Renal cortical epithelial cell (primary cell): ENCODE measurements around the gene MSH3. TPM values are rescaled to one million over a fixed set of nuclear protein-coding genes. Genes with fewer than 3 reads are reported as not detected.
"Not testable (repeated sequence)": the region's sequence is repeated elsewhere in the genome, so short reads cannot be mapped to it uniquely, and the experiment has no call there.

Experiments used
- DNase-seq: peaks from one replicate; pipeline ENCODE4 v3.0.0-alpha.2; 2011; ENCODE audit warnings: low read depth
- total RNA-seq: library from RNA; depleted of rRNA; stranded (reverse); fragments of >200 nt; gene quantifications from 2 replicates; pipeline ENCODE4 v1.2.3, GENCODE V29; 2014

MSH3 gene
- total RNA-seq, 1 donor from 2014 or later: 26.0 TPM

- no peak for DNase-seq
Observed at GRCh38 chr5:80656425-80656824, 2.0 kb downstream of the MSH3 start.

DNA sequence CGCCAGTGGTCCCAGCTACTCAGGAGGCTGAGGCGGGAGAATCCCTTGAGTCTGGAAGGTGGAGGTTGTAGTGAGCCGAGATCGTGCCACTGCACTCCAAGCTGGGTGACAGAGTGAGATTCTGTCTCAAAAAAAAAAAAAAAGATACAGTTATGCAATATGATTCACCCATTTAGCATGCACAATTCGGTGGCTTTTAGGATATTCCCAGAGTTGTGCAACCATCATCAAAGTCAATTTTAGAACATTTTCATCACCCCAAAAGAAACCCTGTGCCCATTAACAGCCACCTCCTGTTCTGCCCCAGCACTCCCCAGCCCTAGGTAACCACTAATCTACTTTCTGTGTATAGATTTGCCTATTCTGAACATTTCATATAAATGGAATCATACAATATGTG, 4.7 kb downstream of the MSH3 start:
- DNase-seq: no peak

- DNase-seq: not testable (repeated sequence)
Observed at GRCh38 chr5:80660661-80661060, 6.2 kb downstream of the MSH3 start.

GRCh38 chr5:80662108-80662507, 7.7 kb downstream of the MSH3 start:
- no peak for DNase-seq

GRCh38 chr5:80665057-80665456, 10.6 kb downstream of the MSH3 start:
- no peak for DNase-seq

GRCh38 chr5:80667384-80667783, 12.9 kb downstream of the MSH3 start:
- DNase-seq: no peak

GRCh38 chr5:80668016-80668969, 13.8 kb downstream of the MSH3 start:
- DNase-seq: no peak

DNA sequence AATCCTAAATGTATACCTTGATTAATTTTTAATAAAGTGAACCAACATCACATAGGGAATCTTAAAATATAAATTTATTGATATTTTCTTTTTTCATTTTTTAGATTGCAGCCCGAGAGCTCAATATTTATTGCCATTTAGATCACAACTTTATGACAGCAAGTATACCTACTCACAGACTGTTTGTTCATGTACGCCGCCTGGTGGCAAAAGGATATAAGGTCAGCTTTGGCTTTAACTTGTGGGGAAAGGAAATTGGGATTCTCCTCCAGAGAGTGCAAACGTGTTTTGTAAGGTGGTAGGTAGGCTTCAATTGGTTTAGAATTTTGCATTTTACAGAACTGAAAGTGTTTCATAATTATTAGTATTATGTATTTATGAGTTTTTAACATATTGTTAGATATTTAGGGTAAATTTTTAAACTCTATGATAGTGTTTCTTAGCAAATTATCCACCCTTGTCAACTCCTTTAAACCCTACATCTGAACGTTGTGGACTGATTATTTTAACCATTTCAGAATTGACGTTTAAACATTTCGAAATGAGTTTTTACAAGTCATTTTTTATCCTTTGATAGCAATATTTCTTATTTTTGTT, 17.8 kb downstream of the MSH3 start:
- peak; percentile 73 for DNase-seq

DNA sequence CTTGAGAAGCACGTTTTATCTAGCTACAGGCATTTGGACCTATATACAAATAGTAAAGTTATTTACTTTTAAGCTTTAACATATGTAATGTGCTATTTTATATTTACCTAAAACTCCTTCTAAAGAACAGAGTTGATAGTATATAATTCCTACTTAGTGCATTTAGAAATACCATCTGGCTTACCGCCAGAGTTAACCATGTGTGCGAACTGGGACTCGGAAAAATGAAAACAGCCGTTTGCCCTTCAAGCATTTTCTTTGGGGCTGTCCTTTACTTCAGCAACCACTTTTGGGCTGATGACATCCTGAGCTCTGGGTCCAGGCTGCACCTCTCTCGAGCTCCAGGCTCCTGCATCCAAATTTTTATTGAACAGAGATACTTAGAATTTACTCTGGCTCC, 22.3 kb downstream of the MSH3 start:
- DNase-seq: no peak

DNA sequence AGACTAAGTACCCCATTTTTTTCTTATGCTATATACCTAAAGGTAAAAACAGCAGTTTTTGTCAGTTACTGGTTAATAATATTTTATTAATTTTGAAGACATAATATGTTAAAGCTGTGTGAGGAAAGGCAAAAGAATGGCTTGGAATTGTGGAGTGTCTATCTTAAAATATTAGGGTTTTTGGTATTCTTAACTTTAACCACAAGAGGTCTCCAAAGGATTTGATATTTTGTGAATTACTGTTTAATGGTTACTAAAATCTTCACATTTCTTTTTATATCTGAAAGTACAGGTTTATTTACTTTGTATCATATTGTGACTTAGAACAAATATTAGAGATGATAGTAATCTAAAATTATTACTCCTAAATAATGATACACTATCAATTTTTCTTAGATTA, 32.3 kb downstream of the MSH3 start:
- DNase-seq: peak; percentile 34

DNA sequence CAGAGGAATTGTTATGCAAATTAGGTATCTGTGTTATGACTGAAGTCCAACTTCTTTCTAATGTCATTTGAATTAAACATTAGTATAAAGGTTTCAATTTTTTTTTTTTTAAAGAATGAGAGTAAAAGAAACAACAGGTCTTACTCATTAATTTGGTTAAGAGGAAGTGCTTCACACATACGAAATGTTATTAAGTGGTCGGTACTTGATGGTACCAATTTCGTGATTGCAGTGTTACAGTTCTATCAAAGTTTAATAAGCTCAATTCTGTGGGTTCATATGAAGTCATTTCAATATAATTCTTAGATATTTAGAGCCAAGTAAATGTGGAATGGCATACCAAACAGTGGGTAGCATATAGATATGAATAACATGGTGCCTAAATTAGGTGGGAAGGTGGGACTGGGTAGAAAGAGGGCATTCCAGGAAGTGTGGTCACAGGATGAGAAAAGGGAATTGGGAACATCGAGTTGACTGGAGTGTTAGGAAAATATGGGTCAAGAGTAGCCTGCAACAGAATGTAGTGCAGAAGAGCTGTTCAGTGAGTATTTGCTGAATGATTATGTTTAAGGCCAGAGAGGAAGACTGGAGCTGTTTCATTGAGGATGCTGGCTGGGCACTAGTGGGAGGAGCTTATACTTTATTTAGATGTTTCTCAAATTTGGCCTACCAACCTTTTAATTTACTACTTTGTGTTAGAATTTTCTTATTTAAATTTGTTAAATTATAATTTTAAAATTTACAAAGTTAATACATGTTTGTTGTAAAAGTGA, 34.4 kb downstream of the MSH3 start:
- DNase-seq: no peak

DNA sequence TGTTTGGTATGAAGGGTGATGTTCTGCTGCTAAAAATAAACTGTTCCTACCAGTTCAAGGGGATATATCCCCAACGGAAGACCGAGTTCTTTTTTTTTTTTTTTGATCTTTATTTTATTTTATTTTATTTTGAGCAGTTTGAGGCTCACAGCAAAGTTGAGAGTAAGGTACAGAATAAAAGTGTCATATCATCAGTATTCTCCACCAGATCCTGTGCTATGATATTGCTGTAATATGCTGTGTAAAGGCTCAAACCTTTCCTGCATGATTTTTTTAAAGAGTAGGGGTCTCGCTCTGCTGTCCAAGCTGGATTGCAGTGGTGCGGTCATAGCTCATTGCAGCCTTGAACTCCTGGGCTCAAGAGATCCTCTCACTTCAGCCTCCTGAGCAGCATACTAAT, 35.2 kb downstream of the MSH3 start:
- no peak for DNase-seq

GRCh38 chr5:80695666-80696065, 41.2 kb downstream of the MSH3 start:
- no peak for DNase-seq

DNA sequence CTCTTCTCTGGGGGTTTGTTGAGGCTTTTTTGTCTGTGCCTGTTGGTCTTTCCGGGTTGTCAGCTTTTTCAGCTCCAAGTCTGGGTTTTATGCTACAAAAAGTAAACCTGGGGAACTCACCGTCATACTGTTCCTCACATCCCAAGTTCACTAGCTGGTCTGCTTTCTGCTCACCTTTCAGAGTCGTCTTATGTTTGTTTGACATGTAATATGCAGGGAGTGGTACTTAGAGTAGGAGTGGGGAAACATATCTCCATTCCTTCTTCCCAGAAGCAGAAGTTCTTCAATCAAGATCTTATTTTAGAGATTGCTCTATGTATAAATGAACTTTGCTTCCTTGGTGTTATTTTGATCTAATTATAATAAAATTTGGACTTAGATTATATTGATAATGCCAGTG, 42.0 kb downstream of the MSH3 start:
- no peak for DNase-seq

DNA sequence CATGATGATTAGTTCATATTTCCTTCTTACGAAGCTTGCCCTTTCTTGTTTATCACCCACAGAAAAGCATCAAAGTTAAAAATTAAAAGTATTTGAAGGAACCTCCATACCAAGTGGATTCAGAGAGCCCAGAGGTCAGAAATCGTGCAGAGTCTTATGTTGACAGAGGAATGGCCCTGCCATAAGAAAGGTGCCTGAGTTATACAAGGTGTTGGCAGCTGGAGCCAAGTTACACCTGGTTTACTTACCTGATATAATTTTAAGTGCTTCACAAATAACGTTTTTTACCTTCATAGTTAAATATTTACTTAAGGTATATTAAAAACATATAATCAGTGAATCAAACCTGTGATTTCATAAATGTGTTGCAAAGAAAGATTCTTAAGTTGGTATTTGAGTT, 42.6 kb downstream of the MSH3 start:
- DNase-seq: no peak

GRCh38 chr5:80698369-80698768, 43.9 kb downstream of the MSH3 start:
- DNase-seq: no peak

DNA sequence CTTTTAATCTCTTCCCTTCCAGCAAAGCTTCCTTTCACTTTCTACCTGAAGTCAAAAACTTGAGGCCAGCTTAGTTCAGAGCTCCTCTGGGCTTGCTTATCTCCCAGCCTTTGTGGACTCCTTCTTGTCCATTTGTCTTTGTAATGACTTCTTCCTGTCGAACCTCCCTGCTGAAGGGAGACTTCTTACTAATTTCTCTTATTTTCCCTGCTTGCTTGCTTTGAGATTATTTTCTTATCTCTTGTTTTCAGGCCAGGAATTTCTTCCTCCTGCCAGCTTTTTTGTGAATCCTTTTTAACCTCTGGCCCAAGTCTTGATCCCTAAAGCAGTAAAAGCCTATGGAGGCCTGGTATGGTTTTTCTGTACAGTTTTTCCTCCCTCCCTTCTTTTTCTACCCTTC, 47.1 kb downstream of the MSH3 start:
- no peak for DNase-seq

- DNase-seq: no peak
Observed at GRCh38 chr5:80703291-80703690, 48.8 kb downstream of the MSH3 start.

DNA sequence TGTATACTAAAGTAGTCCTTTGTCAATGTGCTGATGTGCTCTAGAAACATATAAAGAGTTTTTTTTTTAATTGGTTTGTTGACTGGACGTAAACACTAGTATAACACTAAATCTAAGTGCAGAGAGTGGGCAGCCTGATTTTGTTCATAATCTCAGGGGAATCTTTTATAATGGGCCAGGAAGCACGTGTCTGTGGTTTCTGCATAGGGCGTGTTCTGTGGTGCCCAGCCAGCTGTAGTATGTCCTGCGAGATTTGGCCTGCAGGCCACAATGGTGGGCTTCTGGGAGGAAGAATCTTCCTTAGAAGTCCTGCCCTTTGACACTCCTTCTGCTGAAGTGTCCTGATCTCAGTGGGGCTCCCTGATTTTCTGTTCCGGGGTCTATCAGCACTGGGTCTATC, 49.3 kb downstream of the MSH3 start:
- no peak for DNase-seq

GRCh38 chr5:80704221-80704620, 49.8 kb downstream of the MSH3 start:
- DNase-seq: no peak

GRCh38 chr5:80705216-80705769, 50.8 kb downstream of the MSH3 start:
- DNase-seq: no peak

DNA sequence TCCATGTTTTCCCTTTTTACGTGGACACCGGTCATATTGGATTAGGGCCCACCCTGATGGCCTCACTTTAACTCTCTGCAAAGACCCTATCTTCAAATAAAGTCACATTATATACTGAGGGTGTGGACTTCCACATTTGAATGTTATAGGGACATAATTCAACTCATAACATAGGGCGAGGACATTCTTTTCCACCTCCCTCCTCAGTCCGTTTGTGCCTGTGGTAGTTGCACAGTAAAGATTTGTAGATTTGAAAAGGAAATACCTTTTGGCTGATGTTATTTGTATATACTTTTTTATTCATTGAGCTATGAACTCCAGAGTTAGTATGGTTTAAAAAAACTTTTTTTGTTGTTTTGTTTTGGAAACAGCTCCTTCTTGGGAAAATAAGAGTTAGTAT, 51.3 kb downstream of the MSH3 start:
- no peak for DNase-seq
